Sigmoid colon (tissue), 7 donors: ENCODE measurements around the gene ARHGAP33. TPM values are rescaled to one million over a fixed set of nuclear protein-coding genes. Genes with fewer than 3 reads are reported as not detected.

ENCODE experiments used
- DNase-seq: peaks from one replicate; pipeline ENCODE4 v3.0.0-alpha.2; 2019
- H3K27ac ChIP-seq, 4 donors: fragments of 200-600 bp; sonication (generic); one replicate each; pipeline ENCODE4 v1.5.1; 2016 to 2019; ENCODE audit warnings: mild to moderate bottlenecking in 1 of 4
- H3K27me3 ChIP-seq, 3 donors: fragments of 200-600 bp; sonication (generic); one replicate each; pipeline ENCODE4 v1.5.1; 2019; ENCODE audit warnings: mild to moderate bottlenecking in 1 of 3
- H3K36me3 ChIP-seq, 4 donors: fragments of 200-600 bp; sonication (generic); one replicate each; pipeline ENCODE4 v1.5.1; 2016 to 2019
- H3K4me1 ChIP-seq, 4 donors: fragments of 200-600 bp; sonication (generic); one replicate each; pipeline ENCODE4 v1.5.1; 2017 to 2019
- H3K4me3 ChIP-seq, 4 donors: fragments of 200-600 bp; sonication (generic); one replicate each; pipeline ENCODE4 v1.5.1; 2017 to 2019; ENCODE audit warnings: mild to moderate bottlenecking in 2 of 4, moderate library complexity in 1 of 4
- H3K9me3 ChIP-seq, 4 donors: fragments of 200-600 bp in 3 of 4; sonication (generic) in 3 of 4; one replicate each; pipeline versions ENCODE4 v1.5.1 to v1.6.1; 2013 to 2019
- CTCF ChIP-seq, 4 experiments: fragments of 450-650 bp in 3 of 4; fragments of 200-600 bp in 1 of 4; IDR thresholded peaks; one replicate each; pipeline ENCODE4 v1.5.1; 2016 to 2019; ENCODE audit warnings: antibody characterized with exemption in 4 of 4, mild to moderate bottlenecking in 3 of 4, moderate library complexity in 2 of 4
- EP300 ChIP-seq, 4 donors: sonication (generic); formaldehyde crosslinking; IDR thresholded peaks; one replicate each; pipeline ENCODE4 v1.6.1; 2017; ENCODE audit warnings: antibody characterized with exemption in 4 of 4
- POLR2A ChIP-seq, 2 donors: fragments of 450-650 bp; IDR thresholded peaks; one replicate each; pipeline ENCODE4 v1.6.1; 2016; ENCODE audit warnings: antibody characterized with exemption in 2 of 2, mild to moderate bottlenecking in 2 of 2, moderate library complexity in 2 of 2
- POLR2AphosphoS5 ChIP-seq, 4 donors: sonication (generic); formaldehyde crosslinking; IDR thresholded peaks; one replicate each; pipeline ENCODE4 v1.6.1; 2017; ENCODE audit warnings: antibody characterized with exemption in 4 of 4
- WGBS, 2 donors: extraction: QIAGEN DNeasy Blood & Tissue Kit; methylation state at CpG; one replicate each; pipeline ENCODE4 v1.1.7; 2013; 5-methylcytosine and 5-hydroxymethylcytosine counted together
- intact Hi-C: fragments of 100-400 bp; cut with DNase I; formaldehyde crosslinking; loops from one replicate; pipeline ENCODE4 v1.15.1; 2023
- polyA plus RNA-seq, 3 donors: library from polyadenylated mRNA; stranded (reverse); fragments of 200-250 nt; gene quantifications; one replicate each; pipeline ENCODE4 v1.2.3, GENCODE V29; 2013
- total RNA-seq, 4 donors: library from RNA; depleted of rRNA; stranded (reverse); fragments of >200 nt; gene quantifications; one replicate each; pipeline ENCODE4 v1.1.0, GENCODE V29; 2016
- donor health status: healthy with polysubstance abuse.
- donor health status: Bipolar disorder and iron deficiency.
- donor health status: healthy.

Gene ARHGAP33
- total RNA-seq, result 10 to 100 TPM in 2 of 4 donors, 1 to 10 TPM in 2; 4.4 to 11.9 (median 8.5) TPM
- 10 to 100 TPM in 1 of 3 donors, 1 to 10 TPM in 1, under 1 TPM in 1; 0.60 to 10.6 (median 1.2) TPM for polyA plus RNA-seq

- no peaks in the 10 kb centered on the region for H3K9me3 ChIP-seq
- TF ChIP-seq POLR2A (IDR thresholded peaks at IDR 0.05), result no peak
- peak in 2 of 4 donors; percentile 33 to 43 for TF ChIP-seq POLR2AphosphoS5 (IDR thresholded peaks at IDR 0.05)
- intact Hi-C loops, result loop anchor here (5.0 kb wide), 2 partner anchors 122 to 157 kb away; no protein-coding TSS in a partner anchor
- peak within 1 kb of the TSS; percentile 76 to 97 (median 81) for H3K4me3 ChIP-seq
- WGBS, 2 donors, result 0 to 1% methylated on average over 82 of the region's 82 CpGs
- H3K36me3 ChIP-seq, result peaks cover 4 to 21% (median 6%) of the 10 kb centered on the region in 4 donors
- H3K27me3 ChIP-seq, result no peaks in the 10 kb centered on the region
- DNase-seq, result peak; percentile 99
- H3K27ac ChIP-seq, result peak within 1 kb of the TSS in 3 of 4 donors; percentile 63 to 74 (median 69)
- peaks cover 0 to 19% (median 14%) of the 10 kb centered on the region in 4 donors for H3K4me1 ChIP-seq
These were observed at the start of gene ARHGAP33 for GRCh38 chr19:35775298-35776101. Gene ARHGAP33, plus strand, starts transcription at chr19:35775564. Its CDS starts 95 bp downstream, at chr19:35775659.

- Histone ChIP-seq H3K9me3 (no peaks in the 10 kb centered on the region), H3K27me3 (no peaks in the 10 kb centered on the region), H3K4me1 (no peaks in the 10 kb centered on the region), H3K27ac (no peak overlapping the region), H3K36me3 (peaks cover 80 to 100% (median 97%) of the 10 kb centered on the region in 4 donors), H3K4me3 (no peak overlapping the region)
- TF ChIP-seq CTCF (IDR thresholded peaks at IDR 0.05), result no peak
- TF ChIP-seq POLR2A (IDR thresholded peaks at IDR 0.05), result no peak
- no peak for TF ChIP-seq POLR2AphosphoS5 (IDR thresholded peaks at IDR 0.05)
- TF ChIP-seq EP300 (IDR thresholded peaks at IDR 0.05), result no peak
- intact Hi-C loops, result no loop called here
- DNase-seq, result peak; percentile 57
- WGBS, 2 donors, result 96% methylated on average over 25 of the region's 25 CpGs
These were observed 48.1 kb upstream of the ARHGAP33 start for GRCh38 chr19:35727053-35727955.

DNA sequence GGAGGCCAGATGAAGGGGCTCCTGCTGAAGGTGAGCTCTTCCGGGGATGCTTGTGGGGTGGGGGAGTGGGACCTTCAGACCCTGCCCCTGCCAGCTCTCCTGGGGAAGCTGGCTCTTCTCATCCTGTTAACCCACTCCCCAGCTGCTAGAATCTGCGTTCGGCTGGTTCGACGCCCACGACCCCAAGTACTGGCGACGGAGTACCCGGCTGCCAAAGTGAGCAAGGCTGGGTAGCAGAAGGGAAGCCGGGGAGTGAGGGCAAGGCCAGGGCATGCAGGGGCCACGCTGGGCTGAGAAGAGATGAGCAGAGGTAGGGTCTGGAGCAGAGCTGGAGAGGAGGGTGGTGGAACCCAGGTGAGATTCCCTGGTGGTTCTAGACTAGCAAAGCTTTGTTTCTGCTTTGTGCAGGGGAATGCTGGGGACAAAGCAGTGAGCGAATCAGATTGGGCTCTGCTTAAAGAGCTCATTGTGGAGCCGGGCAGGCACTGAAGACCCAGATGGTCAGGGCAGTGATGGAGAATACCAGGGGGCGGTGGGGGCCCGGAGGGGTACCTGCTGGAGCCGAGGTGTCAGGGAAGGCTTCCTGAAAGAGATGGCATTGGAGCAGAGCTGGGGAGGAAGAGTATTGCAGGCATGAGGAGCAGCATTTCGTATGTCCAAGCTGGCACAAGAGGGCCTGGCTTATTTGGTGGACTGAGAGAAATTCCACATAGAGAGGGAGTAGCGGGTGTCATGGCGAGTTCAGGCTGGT lies 47.2 kb upstream of the ARHGAP33 start:
- Histone ChIP-seq H3K4me3 (no peak overlapping the region), H3K4me1 (no peaks in the 10 kb centered on the region), H3K27ac (no peak overlapping the region), H3K9me3 (no peaks in the 10 kb centered on the region), H3K27me3 (no peaks in the 10 kb centered on the region), H3K36me3 (peaks cover 78 to 100% (median 96%) of the 10 kb centered on the region in 4 donors)
- 94 to 95% methylated on average over 19 of the region's 19 CpGs for WGBS, 2 donors
- no peak for DNase-seq
- no peak for TF ChIP-seq POLR2A (IDR thresholded peaks at IDR 0.05)
- intact Hi-C loops, result no loop called here

GRCh38 chr19:35729021-35729420 lies 46.3 kb upstream of the ARHGAP33 start:
- WGBS, 2 donors, result 92 to 95% methylated on average over 18 of the region's 18 CpGs
- no peaks in the 10 kb centered on the region for H3K9me3 ChIP-seq
- intact Hi-C loops, result no loop called here
- no peak for DNase-seq
- no peak overlapping the region for H3K4me3 ChIP-seq
- no peaks in the 10 kb centered on the region for H3K4me1 ChIP-seq
- no peaks in the 10 kb centered on the region for H3K27me3 ChIP-seq
- H3K36me3 ChIP-seq, result peaks cover 69 to 100% (median 89%) of the 10 kb centered on the region in 4 donors
- H3K27ac ChIP-seq, result no peak overlapping the region
- TF ChIP-seq POLR2A (IDR thresholded peaks at IDR 0.05) (no peak), EP300 (IDR thresholded peaks at IDR 0.05) (no peak), POLR2AphosphoS5 (IDR thresholded peaks at IDR 0.05) (no peak), CTCF (IDR thresholded peaks at IDR 0.05) (no peak)

GRCh38 chr19:35729763-35730162 lies 45.6 kb upstream of the ARHGAP33 start:
- H3K4me3 ChIP-seq, result no peak overlapping the region
- no peaks in the 10 kb centered on the region for H3K27me3 ChIP-seq
- H3K36me3 ChIP-seq, result peaks cover 62 to 100% (median 84%) of the 10 kb centered on the region in 4 donors
- no peak overlapping the region for H3K27ac ChIP-seq
- intact Hi-C loops, result no loop called here
- peak; percentile 62 for DNase-seq
- WGBS, 2 donors, result 96% methylated on average over 11 of the region's 11 CpGs
- H3K4me1 ChIP-seq, result no peaks in the 10 kb centered on the region
- TF ChIP-seq EP300 (IDR thresholded peaks at IDR 0.05) (no peak), POLR2A (IDR thresholded peaks at IDR 0.05) (no peak), CTCF (IDR thresholded peaks at IDR 0.05) (no peak)
- H3K9me3 ChIP-seq, result no peaks in the 10 kb centered on the region
